ENCODE data around the gene MEI1. TPM values are rescaled to one million over a fixed set of nuclear protein-coding genes. Genes with fewer than 3 reads are reported as not detected.

Gene MEI1
- total RNA-seq, 1 experiment from 2014 or later = 0.20 TPM

DNA sequence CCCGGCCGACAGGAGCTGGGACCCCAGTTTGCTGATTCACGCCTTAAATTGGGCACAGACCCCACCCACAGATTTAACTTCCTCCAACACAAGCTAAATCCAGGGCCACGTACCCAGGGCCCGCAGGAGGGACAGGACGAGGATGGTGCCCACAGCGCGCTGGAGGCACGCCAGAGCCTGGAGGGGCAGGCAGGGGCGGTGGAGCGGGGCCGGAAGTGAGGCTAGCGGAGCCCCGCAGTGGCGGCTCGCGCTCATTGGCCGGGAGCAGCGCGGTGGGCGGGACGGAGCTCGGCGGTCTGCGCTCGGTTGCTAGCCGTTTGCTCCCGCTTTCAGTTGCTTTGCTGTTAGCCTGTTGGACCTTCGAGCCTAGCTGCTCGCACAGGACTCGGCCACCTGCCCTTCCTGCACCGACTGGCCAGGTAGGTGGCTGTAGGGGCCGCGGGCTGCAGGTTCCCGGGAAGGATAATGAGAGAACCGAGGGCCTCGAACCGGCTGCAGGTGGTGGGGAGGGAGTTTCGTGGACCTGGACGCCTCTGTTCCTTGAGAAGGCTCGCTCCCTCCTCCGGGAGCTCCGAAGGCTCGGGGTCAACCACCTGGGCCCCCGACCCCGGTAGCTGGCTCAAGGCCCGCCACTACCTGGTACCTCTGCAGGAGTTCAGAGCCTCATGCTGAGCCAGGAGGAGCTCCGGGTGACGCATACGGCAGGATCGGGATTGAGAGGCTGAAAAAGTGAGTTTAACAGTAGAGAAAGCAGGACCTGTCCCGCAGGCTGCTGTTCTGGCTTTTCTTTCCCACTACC is 101.2 kb downstream of the MEI1 start, which contains the start of gene CCDC134:
TSS of gene CCDC134 (plus strand) at position 332 of the 799 bp plus-strand sequence. CDS start 8,212 bp downstream, outside the sequence.
- peak within 1 kb of the TSS; percentile 2 for H3K27ac ChIP-seq (ENCODE audit: insufficient read length, low read depth, low read length)
- no peaks in the 10 kb centered on the region for H3K27me3 ChIP-seq (ENCODE audit: insufficient read depth, low read length)
- no peak within 1 kb of the TSS for H2BK12ac ChIP-seq (ENCODE audit: insufficient read length, low read depth, low read length)
- peak within 1 kb of the TSS; percentile 87 for H3K14ac ChIP-seq (ENCODE audit: insufficient read depth, low read length)
- peak within 1 kb of the TSS; percentile 4 for H2AK5ac ChIP-seq (ENCODE audit: insufficient read length, low read length)
- peak; percentile 93 for DNase-seq
- no peak within 1 kb of the TSS for H3K4ac ChIP-seq (ENCODE audit: low read depth, low read length)
- no peak within 1 kb of the TSS for H3K23ac ChIP-seq (ENCODE audit: insufficient read length, low read depth, low read length)
- H3K23me2 ChIP-seq (ENCODE audit: insufficient read length, low read depth, low read length, poor library complexity, severe bottlenecking) = peaks cover 15% of the 10 kb centered on the region
- H3K56ac ChIP-seq (ENCODE audit: insufficient read length, low read depth, low read length) = no peak within 1 kb of the TSS
- H4K8ac ChIP-seq (replicated peaks; ENCODE audit: insufficient read length, low read depth, low read length) = no peak within 1 kb of the TSS
- peak within 1 kb of the TSS; percentile 90 for H3K4me2 ChIP-seq (ENCODE audit: insufficient read depth, insufficient read length, low read length)
- Mint-ChIP-seq H3K9me3 (no peaks in the 10 kb centered on the region), H3K4me1 (peaks cover 32 to 33% of the 10 kb centered on the region in 2 experiments), H3K4me3 (peak within 1 kb of the TSS; percentile 92 to 97), H3K36me3 (ENCODE audit: insufficient read depth in 1 of 3, low read depth in 3 of 3) (peaks cover 4 to 13% (median 5%) of the 10 kb centered on the region in 3 experiments; a peak in 6 of 7 replicates), H3K27me3 (ENCODE audit: low read depth) (no peaks in the 10 kb centered on the region), H3K27ac (peak within 1 kb of the TSS; percentile 93 to 98 (median 97); a peak in 6 of 7 replicates)
- peak within 1 kb of the TSS; percentile 89 for H3K18ac ChIP-seq (ENCODE audit: insufficient read length, low read depth, low read length)
- peak within 1 kb of the TSS; percentile 7 for H4K5ac ChIP-seq (ENCODE audit: insufficient read length, low read depth, low read length)
- no peak within 1 kb of the TSS for H2BK120ac ChIP-seq (ENCODE audit: low read depth, low read length, poor library complexity, severe bottlenecking)
- no peaks in the 10 kb centered on the region for H4K20me1 ChIP-seq (ENCODE audit: control insufficient read depth, insufficient read depth, insufficient read length)
- no peak for TF ChIP-seq CTCF (conservative IDR thresholded peaks at IDR 0.05)
- H2BK5ac ChIP-seq (ENCODE audit: insufficient read length, low read length) = no peak within 1 kb of the TSS
- H3K9me3 ChIP-seq (ENCODE audit: control insufficient read depth, low read depth, low read length) = no peaks in the 10 kb centered on the region
- H3K79me1 ChIP-seq (ENCODE audit: insufficient read depth, low read depth, low read length, poor library complexity, severe bottlenecking) = peaks cover 6% of the 10 kb centered on the region
- peaks cover 6% of the 10 kb centered on the region; the same call in 1 of the 2 replicates for H3K4me1 ChIP-seq (ENCODE audit: insufficient read depth, low read length)
- no peak within 1 kb of the TSS for H3T11ph ChIP-seq (ENCODE audit: low read length)
- H2BK15ac ChIP-seq (ENCODE audit: low read depth, low read length) = no peak within 1 kb of the TSS
- H3K9ac ChIP-seq (ENCODE audit: extremely low read depth, insufficient read length, low read length) = peak within 1 kb of the TSS; percentile 78
- no peak within 1 kb of the TSS for H2BK20ac ChIP-seq (ENCODE audit: low read depth, low read length, poor library complexity, severe bottlenecking)
- no peak within 1 kb of the TSS for H2AFZ ChIP-seq (ENCODE audit: low read length)
- peaks cover 7% of the 10 kb centered on the region; the same call in 1 of the 2 replicates for H3K79me2 ChIP-seq (ENCODE audit: insufficient read depth, low read length)
- no CpG with 5 or more reads among the region's 52 CpGs for WGBS (ENCODE audit: extremely low coverage, insufficient read length, low lambda C conversion rate)
- no peak within 1 kb of the TSS for H4K91ac ChIP-seq (ENCODE audit: insufficient read length, low read depth, low read length)

Measured in H9 (cell line).